Measurements from ENCODE around the gene GPLD1. TPM values are rescaled to one million over a fixed set of nuclear protein-coding genes. Genes with fewer than 3 reads are reported as not detected.

Gene GPLD1
- total and polyA plus RNA-seq, 9 of the 15 experiments (the other 6 are each of a cell fraction or from before 2014, with no cell fraction given), result 0.11 to 1.3 (median 0.82) TPM

GRCh38 chr6:24522228-24523176 is 33.1 kb upstream of the GPLD1 start (continued):
- TF ChIP-seq TEAD1 (CRISPR knock-in tag; IDR thresholded peaks at IDR 0.05) (peak in 1 of 2 experiments; percentile 92; a peak in 2 of 4 replicates), E2F3 (CRISPR knock-in tag; IDR thresholded peaks at IDR 0.05) (peak; percentile 73), HSF4 (CRISPR knock-in tag; IDR thresholded peaks at IDR 0.05; ENCODE audit: borderline replicate concordance) (no peak), BDP1 (IDR thresholded peaks at IDR 0.05; ENCODE audit: insufficient read depth, insufficient read length) (no peak), ETV1 (tag; conservative IDR thresholded peaks at IDR 0.05; ENCODE audit: low read depth) (0 out of 2 replicates have a peak, but pooled peaks have one; percentile 36), ZNF707 (CRISPR knock-in tag; conservative IDR thresholded peaks at IDR 0.05) (0 out of 2 replicates have a peak, but pooled peaks have one; percentile 23), XRCC4 (IDR thresholded peaks at IDR 0.05; ENCODE audit: extremely low read depth, insufficient read depth, insufficient read length) (no peak), USF1 (CRISPR knock-in tag; IDR thresholded peaks at IDR 0.05) (peak; percentile 85), FOXP1 (CRISPR knock-in tag; IDR thresholded peaks at IDR 0.05) (no peak), RCOR1 (IDR thresholded peaks at IDR 0.05; ENCODE audit: borderline replicate concordance in 1 of 2, low read depth in 2 of 2, low read length in 2 of 2) (0 out of 4 replicates have a peak, but pooled peaks of 1 of the 2 experiments have one; percentile 16), NR2F6 (CRISPR knock-in tag; IDR thresholded peaks at IDR 0.05) (no peak), PHB2 (IDR thresholded peaks at IDR 0.05; ENCODE audit: low read depth) (no peak), EP400 (IDR thresholded peaks at IDR 0.05) (no peak), STAG1 (CRISPR knock-in tag; IDR thresholded peaks at IDR 0.05; ENCODE audit: borderline replicate concordance) (no peak), KHSRP (IDR thresholded peaks at IDR 0.05) (no peak), ZSCAN32 (CRISPR knock-in tag; IDR thresholded peaks at IDR 0.05) (no peak), AFF1 (IDR thresholded peaks at IDR 0.05; ENCODE audit: low read depth in 1 of 2, partially characterized antibody in 2 of 2) (no peak), FOS (IDR thresholded peaks at IDR 0.05; ENCODE audit: extremely low read depth, insufficient read length) (no peak), ZC3H4 (CRISPR knock-in tag; IDR thresholded peaks at IDR 0.05; ENCODE audit: borderline replicate concordance) (no peak), KLF10 (CRISPR knock-in tag; IDR thresholded peaks at IDR 0.05) (no peak), THRA (IDR thresholded peaks at IDR 0.05) (no peak), SUPT5H (IDR thresholded peaks at IDR 0.05) (no peak), HEY1 (CRISPR knock-in tag; IDR thresholded peaks at IDR 0.05; ENCODE audit: borderline replicate concordance) (peak; percentile 51; the same call in 1 of the 2 replicates)
